NCI-H146 treated with DMSO at 0.1 percent for 48 hours (cell line): ENCODE measurements around the gene EXOSC2.

Experiments used
- DNase-seq: peaks from one replicate; lab custom pipeline; 2025; ENCODE audit not compliant: unreplicated experiment; lab: John Stamatoyannopoulos, UW

The EXOSC2 gene, protein sequence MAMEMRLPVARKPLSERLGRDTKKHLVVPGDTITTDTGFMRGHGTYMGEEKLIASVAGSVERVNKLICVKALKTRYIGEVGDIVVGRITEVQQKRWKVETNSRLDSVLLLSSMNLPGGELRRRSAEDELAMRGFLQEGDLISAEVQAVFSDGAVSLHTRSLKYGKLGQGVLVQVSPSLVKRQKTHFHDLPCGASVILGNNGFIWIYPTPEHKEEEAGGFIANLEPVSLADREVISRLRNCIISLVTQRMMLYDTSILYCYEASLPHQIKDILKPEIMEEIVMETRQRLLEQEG

GRCh38 chr9:130693426-130694191 is at the start of gene EXOSC2:
Gene EXOSC2 (plus strand): TSS chr9:130693780. CDS start chr9:130693792, 12 bp downstream.
- peak; percentile 84 for DNase-seq

GRCh38 chr9:130651221-130651620 is 42.4 kb upstream of the EXOSC2 start:
- no peak for DNase-seq

DNA sequence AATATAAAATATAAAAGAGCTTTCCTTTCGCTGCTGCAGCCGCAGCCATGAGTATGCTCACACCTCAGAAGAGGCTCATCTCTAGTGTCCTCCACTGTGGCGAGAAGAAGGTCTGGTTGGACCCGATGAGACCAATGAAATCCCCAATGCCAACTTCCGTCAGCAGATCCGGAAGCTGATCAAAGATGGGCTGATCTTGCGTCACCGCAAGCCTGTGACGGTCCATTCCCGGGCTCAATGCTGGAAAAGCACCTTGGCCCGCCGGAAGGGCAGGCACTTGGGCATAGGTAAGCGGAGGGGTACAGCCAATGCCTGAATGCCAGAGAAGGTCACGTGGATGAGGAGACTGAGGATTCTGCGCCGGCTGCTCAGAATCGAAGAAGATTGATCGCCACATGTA is 41.8 kb upstream of the EXOSC2 start:
- DNase-seq: no peak

DNA sequence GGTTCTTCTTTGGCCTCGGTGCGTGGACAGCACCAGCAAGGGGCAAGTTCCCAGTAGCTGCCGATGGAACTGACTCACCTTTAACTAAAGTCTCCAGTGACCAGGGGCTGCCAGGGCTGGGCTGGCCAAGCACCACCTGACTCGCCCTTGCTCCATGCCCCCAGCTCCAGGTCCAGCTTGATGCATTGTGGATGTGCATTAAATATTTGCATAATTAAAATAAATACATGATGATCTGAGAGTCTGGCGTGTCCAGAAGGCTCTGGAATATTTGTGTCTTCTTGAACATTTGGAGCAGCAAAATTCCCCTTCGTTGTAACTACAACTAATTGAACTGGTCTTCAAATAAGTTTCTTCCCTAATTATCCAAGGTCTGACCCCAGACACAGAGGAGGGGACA is 38.7 kb upstream of the EXOSC2 start:
- no peak for DNase-seq

- DNase-seq: no peak
These were observed 34.5 kb upstream of the EXOSC2 start for GRCh38 chr9:130658893-130659698.

- DNase-seq: no peak
These were observed 33.8 kb upstream of the EXOSC2 start for GRCh38 chr9:130659699-130660248.

- DNase-seq: no peak
These were observed 33.3 kb upstream of the EXOSC2 start for GRCh38 chr9:130660326-130660682.

DNA sequence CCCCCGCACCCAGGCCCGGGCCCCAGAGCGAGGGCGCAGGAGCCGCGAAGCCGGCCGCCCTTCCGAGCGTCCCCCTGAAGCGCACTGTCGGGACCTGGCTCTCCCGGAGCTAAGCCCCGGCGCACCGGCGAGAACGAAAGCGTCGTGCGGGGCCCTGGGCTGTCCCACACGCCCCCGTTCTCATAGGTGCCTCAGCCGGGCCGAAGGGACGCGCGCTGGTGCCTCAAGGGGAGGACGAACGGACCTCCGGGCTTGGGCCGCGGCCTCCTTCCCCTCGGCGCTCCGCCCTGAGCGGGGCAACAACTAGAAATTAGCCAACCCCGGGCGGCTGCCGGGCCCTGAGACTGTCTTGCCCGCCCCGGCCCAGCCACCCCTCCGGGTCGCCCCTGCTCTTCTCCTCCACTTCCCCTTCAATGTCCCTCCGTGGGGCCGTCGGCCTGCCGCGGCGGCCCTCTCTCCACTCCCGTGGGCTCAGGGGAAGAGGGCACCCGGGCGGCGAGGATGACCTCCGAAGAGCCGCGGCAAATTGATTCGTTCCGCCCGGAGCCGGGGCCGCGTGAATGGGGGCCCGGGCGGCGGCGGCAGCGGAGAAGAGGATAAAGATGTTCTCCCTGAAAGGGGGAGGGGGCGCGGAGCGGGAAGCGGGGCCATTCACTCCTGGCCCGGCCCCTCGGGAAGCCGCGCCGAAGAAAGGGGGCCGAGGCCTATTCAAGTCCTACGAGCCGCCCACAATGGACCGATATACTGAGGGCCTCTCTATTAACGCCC is 32.7 kb upstream of the EXOSC2 start:
- no peak for DNase-seq

GRCh38 chr9:130661451-130662098 is 32.0 kb upstream of the EXOSC2 start:
- no peak for DNase-seq

DNA sequence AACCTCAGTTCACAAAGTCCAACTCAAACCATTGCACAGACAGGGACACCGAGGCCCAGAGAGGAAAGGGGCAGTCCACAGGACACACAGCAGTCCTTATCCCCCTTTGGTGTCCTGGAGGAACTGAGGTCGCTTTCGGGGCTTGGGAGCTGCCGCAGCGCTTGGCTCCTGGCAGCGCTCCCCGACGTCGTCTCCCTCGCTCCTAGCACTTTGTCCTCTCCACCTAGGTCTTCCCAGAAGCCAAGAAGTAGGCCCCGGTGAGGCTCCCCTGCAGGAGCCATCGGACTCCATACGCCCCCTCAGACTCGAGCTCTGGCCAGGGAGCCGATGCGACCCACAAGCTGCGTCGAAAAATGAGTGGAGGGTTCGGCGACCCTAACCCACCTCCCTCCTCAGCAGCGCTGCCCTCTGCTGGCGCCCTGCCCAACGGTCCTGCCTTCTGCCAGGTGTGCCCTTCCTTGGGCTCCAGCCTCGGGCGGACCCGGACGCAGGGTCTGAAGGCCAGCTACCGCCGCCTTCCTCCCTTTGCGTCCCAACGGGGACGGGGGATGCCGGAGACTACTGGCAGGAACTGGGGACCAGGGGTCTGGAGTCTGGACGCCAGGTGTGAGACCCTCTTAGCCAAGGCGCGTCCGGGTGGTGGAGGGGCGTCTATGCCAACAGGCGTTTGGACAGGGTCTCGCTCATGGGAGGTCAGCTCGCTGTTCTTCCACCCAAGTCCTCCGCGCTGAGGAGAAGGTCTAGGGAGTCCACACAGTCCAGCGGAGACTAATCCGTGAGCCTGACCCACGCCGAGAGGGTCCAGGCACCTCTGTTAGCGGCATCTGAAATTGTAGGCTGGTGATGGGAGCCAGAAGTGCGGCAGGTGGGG is 31.2 kb upstream of the EXOSC2 start:
- no peak for DNase-seq

GRCh38 chr9:130662970-130663257 is 30.7 kb upstream of the EXOSC2 start:
- DNase-seq: no peak

DNA sequence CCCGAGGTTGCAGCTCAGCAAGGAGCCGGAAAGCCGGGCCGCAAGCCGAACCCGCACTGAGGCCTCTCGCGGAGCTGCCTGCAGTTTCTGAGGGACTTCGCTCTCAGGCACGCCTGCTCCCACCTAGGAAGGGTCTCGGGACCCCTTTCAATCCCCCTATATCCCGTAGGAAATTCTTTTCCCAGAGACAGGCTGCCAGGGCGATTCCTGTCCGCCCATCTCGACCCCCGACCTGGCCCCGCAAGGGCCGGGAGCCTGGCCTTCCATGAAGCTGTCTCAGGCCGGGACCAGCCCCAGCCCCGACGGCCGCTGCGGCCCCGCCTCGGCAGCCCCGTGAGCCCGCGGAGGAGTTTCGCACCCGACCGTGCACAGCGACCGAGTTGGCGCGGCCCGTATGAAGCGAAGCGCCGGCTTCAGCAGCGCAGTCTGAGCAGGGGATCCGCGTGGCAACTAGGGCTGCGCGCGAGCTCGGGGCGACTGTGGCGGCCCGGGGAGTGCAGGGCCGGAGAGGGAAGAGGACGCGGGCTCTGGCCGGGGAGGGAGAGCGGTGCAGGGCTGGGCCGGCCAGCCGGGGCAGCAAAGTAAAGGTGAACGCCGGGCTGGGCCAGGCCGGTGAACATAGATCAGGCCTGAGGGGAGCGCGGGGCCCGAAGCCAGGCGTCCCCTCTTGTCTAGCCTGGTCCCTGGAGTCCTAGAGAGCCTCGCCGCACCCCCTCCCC is 30.2 kb upstream of the EXOSC2 start:
- no peak for DNase-seq

DNA sequence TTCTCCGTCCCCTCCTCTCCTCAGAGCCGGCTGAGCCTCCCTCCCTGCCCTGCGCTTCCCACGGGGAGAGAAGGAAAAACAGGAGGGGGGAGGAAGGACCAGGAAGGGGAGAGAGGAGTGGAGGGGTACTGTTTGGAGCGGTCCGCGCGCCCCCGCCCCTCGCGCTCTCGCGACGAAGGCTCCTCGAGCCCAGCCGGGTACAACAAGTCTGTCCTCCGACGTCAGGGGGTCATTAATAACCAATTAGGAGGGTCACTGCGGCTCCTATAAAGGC is 29.7 kb upstream of the EXOSC2 start:
- no peak for DNase-seq

DNA sequence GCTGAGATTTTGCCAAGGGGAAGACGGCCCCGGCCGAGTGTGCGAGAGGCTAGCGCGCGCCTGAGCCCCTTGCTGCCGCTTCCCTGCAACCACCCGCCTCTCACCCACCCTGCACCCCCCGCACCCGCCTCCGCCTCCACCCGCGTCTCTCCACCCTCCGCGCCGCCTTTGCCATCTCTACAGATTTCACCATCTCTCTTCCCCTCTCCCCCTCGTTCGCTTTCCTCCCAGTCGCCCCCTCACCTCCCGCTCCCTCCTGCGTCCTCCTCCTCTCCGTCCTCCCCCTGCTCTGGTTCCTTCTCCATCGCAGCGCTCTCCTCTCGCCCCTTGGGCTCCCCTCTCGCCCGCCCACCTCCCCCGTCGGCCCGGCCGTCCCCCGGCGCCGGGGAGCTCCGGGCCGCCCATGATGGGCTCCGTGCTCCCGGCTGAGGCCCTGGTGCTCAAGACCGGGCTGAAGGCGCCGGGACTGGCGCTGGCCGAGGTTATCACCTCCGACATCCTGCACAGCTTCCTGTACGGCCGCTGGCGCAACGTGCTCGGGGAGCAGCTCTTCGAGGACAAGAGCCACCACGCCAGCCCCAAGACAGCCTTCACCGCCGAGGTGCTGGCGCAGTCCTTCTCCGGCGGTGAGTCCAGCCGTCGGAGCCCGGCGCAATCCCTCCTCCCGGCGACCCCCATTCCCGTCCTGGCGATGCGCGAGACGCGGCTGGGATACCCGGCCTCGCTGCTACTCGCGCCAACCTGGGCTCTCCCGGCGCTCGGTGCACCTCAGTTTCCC is 29.1 kb upstream of the EXOSC2 start, which contains the start of gene PRDM12:
Gene PRDM12 (plus strand): TSS at position 344 of the 778 bp plus-strand sequence. CDS start 60 bp downstream, at position 404.
- DNase-seq: no peak

DNA sequence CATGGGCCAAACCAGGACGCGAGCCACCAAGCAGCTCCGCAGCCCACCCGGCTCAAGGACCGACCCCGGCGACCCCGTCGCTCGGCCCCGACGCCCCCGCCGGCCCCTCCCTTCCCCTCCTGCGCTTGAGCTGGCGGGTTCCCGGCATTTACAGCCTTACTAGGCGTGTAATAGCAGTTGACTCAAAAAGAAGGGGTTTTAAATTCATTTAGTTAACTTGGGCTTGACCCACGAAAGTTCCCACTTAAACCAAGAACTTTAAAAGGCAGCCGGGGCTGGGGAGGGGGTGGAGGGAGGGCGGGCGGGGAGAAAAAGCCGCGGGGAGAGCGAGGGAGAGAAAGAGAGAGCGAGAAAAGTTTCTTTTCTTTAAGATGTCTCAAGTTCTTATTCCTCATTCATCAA is 28.6 kb upstream of the EXOSC2 start:
- DNase-seq: no peak

DNA sequence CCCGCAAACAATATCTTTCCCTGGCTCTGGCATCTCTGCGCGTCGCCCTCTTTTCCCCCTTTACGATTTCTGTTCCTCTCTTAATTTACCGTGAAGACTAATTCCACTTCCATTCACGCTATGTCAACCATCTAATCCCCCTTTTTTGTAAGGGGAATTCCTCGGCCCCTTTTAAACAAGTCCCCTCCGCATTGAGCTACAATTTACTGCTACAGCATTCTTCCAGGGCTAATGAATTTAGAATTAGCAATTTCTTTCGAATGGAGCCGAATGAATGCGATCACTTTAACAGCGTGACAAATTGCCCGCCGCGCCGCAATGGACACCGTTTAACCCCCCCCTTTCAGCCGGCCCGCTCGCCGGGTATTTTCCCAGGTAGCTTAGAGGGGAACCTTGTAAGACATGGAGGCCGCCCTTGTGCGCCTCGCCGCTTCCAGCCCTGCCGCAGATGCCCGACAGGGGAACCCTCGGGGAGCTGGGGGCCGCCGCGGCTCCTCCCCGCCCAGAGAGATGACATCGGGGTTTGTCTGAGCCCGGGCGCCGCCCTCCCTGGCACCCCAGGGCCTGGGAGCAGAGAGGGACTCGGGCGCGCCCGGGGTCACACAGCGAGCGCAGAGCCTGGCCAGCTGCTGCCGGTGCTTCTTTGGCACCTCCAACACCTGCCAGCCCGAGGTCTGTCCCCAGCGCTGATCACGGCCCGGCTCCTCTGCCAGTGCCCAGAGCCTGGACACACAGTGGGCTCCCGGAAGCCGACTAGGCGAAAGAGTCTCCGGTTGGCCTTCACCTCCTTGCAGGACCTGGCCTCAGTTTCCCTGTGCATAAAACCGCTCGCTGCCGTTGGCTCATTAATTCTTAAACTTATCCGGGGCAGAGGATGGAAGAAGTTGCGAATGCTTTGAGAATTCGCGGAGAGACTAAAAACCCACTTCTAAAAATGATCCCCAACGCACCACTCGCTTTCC is 27.9 kb upstream of the EXOSC2 start:
- no peak for DNase-seq
